Activated T-helper 2 cell treated with anti-CD3 and anti-CD28 coated beads, Interferon-gamma antibody, Interleukin-2, Interleukin-4, amounts not matched to agents 10 μg/mL and 5 μg/mL and 100 μg/mL, durations not matched to agents 14 hours and 24 hours and 36 hours (primary cell): ENCODE measurements around the gene SFRP2. TPM values are rescaled to one million over a fixed set of nuclear protein-coding genes. Genes with fewer than 3 reads are reported as not detected.

Source experiments
- DNase-seq: peaks from one replicate; pipeline ENCODE4 v3.0.0; 2021; ENCODE audit warnings: low spot score
- H3K27ac Mint-ChIP-seq: one replicate; pipeline ENCODE4 v1.8.0; 2021; ENCODE audit warnings: mixed read lengths
- H3K27me3 Mint-ChIP-seq: one replicate; pipeline ENCODE4 v1.8.0; 2021; ENCODE audit warnings: low read depth, mixed read lengths
- H3K36me3 Mint-ChIP-seq: one replicate; pipeline ENCODE4 v1.8.0; 2021; ENCODE audit warnings: low read depth, mixed read lengths
- H3K4me1 Mint-ChIP-seq: one replicate; pipeline ENCODE4 v1.8.0; 2021; ENCODE audit warnings: low read depth, mixed read lengths
- H3K4me3 Mint-ChIP-seq: one replicate; pipeline ENCODE4 v1.8.0; 2021; ENCODE audit warnings: low read depth, mild to moderate bottlenecking, moderate library complexity, mixed read lengths
- H3K9me3 Mint-ChIP-seq: one replicate; pipeline ENCODE4 v1.8.0; 2021; ENCODE audit warnings: mixed read lengths
- intact Hi-C: fragments of 100-400 bp; cut with micrococcal nuclease; formaldehyde crosslinking; loops from one replicate; pipeline ENCODE4 v1.15.1; 2023
- total RNA-seq: library from RNA; stranded (reverse); gene quantifications from 2 replicates; pipeline ENCODE4 v1.2.3, GENCODE V29; 2022

Gene SFRP2
- not detected in 2 replicates for total RNA-seq

DNA sequence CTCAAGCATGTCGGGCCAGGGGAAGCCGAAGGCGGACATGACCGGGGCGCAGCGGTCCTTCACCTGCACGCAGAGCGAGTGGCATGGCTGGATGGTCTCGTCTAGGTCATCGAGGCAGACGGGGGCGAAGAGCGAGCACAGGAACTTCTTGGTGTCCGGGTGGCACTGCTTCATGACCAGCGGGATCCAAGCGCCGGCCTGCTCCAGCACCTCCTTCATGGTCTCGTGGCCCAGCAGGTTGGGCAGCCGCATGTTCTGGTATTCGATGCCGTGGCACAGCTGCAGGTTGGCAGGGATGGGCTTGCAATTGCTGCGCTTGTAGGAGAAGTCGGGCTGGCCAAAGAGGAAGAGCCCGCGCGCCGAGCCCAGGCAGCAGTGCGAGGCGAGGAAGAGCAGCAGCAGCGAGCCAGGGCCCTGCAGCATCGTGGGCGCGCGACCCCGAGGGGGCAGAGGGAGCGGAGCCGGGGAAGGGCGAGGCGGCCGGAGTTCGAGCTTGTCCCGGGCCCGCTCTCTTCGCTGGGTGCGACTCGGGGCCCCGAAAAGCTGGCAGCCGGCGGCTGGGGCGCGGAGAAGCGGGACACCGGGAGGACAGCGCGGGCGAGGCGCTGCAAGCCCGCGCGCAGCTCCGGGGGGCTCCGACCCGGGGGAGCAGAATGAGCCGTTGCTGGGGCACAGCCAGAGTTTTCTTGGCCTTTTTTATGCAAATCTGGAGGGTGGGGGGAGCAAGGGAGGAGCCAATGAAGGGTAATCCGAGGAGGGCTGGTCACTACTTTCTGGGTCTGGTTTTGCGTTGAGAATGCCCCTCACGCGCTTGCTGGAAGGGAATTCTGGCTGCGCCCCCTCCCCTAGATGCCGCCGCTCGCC, at the start of gene SFRP2:
TSS of gene SFRP2 (minus strand) at position 671 of the 864 bp plus-strand sequence. CDS start at position 423, 248 bp downstream.
- no peak for DNase-seq
- Mint-ChIP-seq H3K9me3 (no peaks in the 10 kb centered on the region), H3K4me1 (peaks cover 16% of the 10 kb centered on the region), H3K27ac (no peak within 1 kb of the TSS), H3K27me3 (peaks cover 83% of the 10 kb centered on the region), H3K36me3 (no peaks in the 10 kb centered on the region), H3K4me3 (no peak within 1 kb of the TSS)
- intact Hi-C loops = loop anchor here (5.0 kb wide), 1 partner anchor 229 kb away; no protein-coding TSS in a partner anchor

DNA sequence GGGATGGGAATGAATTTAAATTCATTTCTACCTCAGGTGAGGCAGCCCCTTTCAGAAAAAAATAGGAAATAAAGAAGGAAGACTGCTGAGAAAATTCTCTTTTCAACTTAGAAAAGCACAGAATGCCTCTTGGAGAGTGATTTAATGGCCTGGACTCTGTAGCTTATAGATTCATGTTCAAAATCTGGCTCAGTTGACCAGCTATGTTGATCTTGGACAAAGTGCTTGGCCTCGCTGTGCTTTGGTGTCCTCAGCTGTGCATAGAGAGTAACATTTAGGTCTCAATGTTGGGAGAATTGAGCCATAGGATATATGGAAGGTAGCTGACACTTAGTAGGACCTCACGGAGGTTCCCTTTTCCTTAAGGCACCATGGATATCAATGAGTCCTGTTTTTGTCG, 49.7 kb upstream of the SFRP2 start:
- Mint-ChIP-seq H3K27me3 (no peaks in the 10 kb centered on the region), H3K9me3 (no peaks in the 10 kb centered on the region), H3K27ac (no peak overlapping the region), H3K4me1 (no peaks in the 10 kb centered on the region), H3K36me3 (no peaks in the 10 kb centered on the region), H3K4me3 (no peak overlapping the region)
- intact Hi-C loops = no loop called here
- no peak for DNase-seq

- intact Hi-C loops = no loop called here
- peaks cover 4% of the 10 kb centered on the region for H3K27me3 Mint-ChIP-seq
- H3K4me3 Mint-ChIP-seq = no peak overlapping the region
- no peaks in the 10 kb centered on the region for H3K9me3 Mint-ChIP-seq
- H3K4me1 Mint-ChIP-seq = no peaks in the 10 kb centered on the region
- DNase-seq = no peak
- no peaks in the 10 kb centered on the region for H3K36me3 Mint-ChIP-seq
- no peak overlapping the region for H3K27ac Mint-ChIP-seq
These were observed 46.0 kb upstream of the SFRP2 start for GRCh38 chr4:153834901-153835300.

- Mint-ChIP-seq H3K4me1 (no peaks in the 10 kb centered on the region), H3K9me3 (no peaks in the 10 kb centered on the region), H3K36me3 (no peaks in the 10 kb centered on the region), H3K27ac (no peak overlapping the region), H3K27me3 (peaks cover 9% of the 10 kb centered on the region), H3K4me3 (no peak overlapping the region)
- intact Hi-C loops = no loop called here
- DNase-seq = no peak
These were observed 43.9 kb upstream of the SFRP2 start for GRCh38 chr4:153832720-153833287.

- H3K27me3 Mint-ChIP-seq = peaks cover 9% of the 10 kb centered on the region
- DNase-seq = no peak
- H3K4me1 Mint-ChIP-seq = no peaks in the 10 kb centered on the region
- H3K4me3 Mint-ChIP-seq = no peak overlapping the region
- intact Hi-C loops = no loop called here
- no peaks in the 10 kb centered on the region for H3K9me3 Mint-ChIP-seq
- H3K27ac Mint-ChIP-seq = no peak overlapping the region
- no peaks in the 10 kb centered on the region for H3K36me3 Mint-ChIP-seq
These were observed 43.2 kb upstream of the SFRP2 start for GRCh38 chr4:153832054-153832453.

DNA sequence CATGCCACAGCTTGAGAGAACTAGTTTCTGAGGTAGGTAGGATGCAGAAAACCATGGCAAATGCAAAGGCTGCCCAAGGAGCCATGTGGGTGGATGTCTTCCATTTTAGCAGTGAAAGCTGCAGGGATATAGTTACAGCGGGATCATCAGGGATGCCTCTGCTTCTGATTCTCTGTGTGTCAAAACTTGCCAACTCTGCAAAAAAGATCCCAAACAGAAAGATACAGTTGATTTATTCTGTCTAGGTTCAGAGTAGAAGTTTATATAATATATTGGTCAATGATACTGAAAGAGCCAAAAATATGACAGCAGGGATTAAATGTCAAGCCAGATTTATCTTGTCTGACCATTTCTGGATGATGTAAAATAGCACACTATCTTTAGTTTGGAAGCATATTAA, 42.4 kb upstream of the SFRP2 start:
- no peak overlapping the region for H3K27ac Mint-ChIP-seq
- intact Hi-C loops = no loop called here
- DNase-seq = no peak
- H3K27me3 Mint-ChIP-seq = peaks cover 9% of the 10 kb centered on the region
- no peaks in the 10 kb centered on the region for H3K4me1 Mint-ChIP-seq
- H3K9me3 Mint-ChIP-seq = no peaks in the 10 kb centered on the region
- H3K4me3 Mint-ChIP-seq = no peak overlapping the region
- no peaks in the 10 kb centered on the region for H3K36me3 Mint-ChIP-seq

DNA sequence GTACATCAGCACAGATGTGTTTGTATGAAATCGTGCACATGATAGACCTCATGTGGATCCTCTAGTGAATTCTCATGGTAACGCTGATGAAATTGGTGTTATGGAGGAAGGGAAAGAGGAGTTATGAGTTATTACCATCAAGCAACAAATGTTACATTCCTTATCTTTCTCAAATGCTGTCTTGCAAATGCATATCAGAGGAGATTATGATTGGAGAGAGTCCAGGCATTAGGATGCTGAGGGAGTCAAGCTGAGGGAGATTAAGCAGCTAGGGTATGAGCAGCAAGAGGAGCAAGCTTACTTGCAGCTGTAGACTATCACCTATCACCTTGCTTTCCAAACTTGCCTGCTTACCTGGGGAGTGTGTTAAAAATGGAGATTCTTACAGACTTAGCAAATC, 36.8 kb upstream of the SFRP2 start:
- no peaks in the 10 kb centered on the region for H3K36me3 Mint-ChIP-seq
- intact Hi-C loops = no loop called here
- no peaks in the 10 kb centered on the region for H3K4me1 Mint-ChIP-seq
- DNase-seq = no peak
- no peaks in the 10 kb centered on the region for H3K9me3 Mint-ChIP-seq
- H3K4me3 Mint-ChIP-seq = no peak overlapping the region
- H3K27ac Mint-ChIP-seq = no peak overlapping the region
- peaks cover 16% of the 10 kb centered on the region for H3K27me3 Mint-ChIP-seq

- Mint-ChIP-seq H3K4me1 (no peaks in the 10 kb centered on the region), H3K27ac (no peak overlapping the region), H3K36me3 (no peaks in the 10 kb centered on the region), H3K9me3 (no peaks in the 10 kb centered on the region), H3K4me3 (no peak overlapping the region), H3K27me3 (peaks cover 14% of the 10 kb centered on the region)
- intact Hi-C loops = no loop called here
- DNase-seq = no peak
These were observed 36.2 kb upstream of the SFRP2 start for GRCh38 chr4:153825126-153825525.

DNA sequence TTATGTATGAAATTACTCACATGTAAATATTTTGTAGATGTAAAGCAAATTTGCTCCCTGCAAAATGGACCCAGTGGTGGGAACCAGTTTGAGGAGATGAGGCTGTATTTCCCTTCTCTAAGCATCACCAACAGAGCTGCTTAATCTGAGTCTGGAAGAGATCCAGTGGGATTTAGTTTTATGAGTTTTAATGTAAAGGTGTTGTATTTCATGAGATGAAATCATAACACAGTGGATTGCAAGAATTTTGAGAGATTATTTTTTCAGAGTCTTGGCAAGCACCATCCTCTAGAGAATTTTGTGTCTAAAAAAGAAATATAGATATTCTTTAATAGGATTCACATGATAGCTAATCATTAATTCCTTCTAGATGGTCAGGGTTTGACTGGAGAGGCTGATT, 35.6 kb upstream of the SFRP2 start:
- Mint-ChIP-seq H3K9me3 (no peaks in the 10 kb centered on the region), H3K36me3 (no peaks in the 10 kb centered on the region), H3K4me3 (no peak overlapping the region), H3K4me1 (no peaks in the 10 kb centered on the region), H3K27me3 (peaks cover 14% of the 10 kb centered on the region), H3K27ac (no peak overlapping the region)
- intact Hi-C loops = no loop called here
- DNase-seq = no peak

GRCh38 chr4:153823483-153823882, 34.6 kb upstream of the SFRP2 start:
- H3K36me3 Mint-ChIP-seq = no peaks in the 10 kb centered on the region
- H3K27me3 Mint-ChIP-seq = peaks cover 10% of the 10 kb centered on the region
- no peak overlapping the region for H3K27ac Mint-ChIP-seq
- intact Hi-C loops = no loop called here
- no peaks in the 10 kb centered on the region for H3K4me1 Mint-ChIP-seq
- DNase-seq = no peak
- H3K9me3 Mint-ChIP-seq = no peaks in the 10 kb centered on the region
- no peak overlapping the region for H3K4me3 Mint-ChIP-seq

GRCh38 chr4:153822316-153822715, 33.4 kb upstream of the SFRP2 start:
- Mint-ChIP-seq H3K9me3 (no peaks in the 10 kb centered on the region), H3K4me1 (no peaks in the 10 kb centered on the region), H3K27ac (no peak overlapping the region), H3K4me3 (no peak overlapping the region), H3K27me3 (peaks cover 10% of the 10 kb centered on the region), H3K36me3 (no peaks in the 10 kb centered on the region)
- no peak for DNase-seq
- intact Hi-C loops = no loop called here

DNA sequence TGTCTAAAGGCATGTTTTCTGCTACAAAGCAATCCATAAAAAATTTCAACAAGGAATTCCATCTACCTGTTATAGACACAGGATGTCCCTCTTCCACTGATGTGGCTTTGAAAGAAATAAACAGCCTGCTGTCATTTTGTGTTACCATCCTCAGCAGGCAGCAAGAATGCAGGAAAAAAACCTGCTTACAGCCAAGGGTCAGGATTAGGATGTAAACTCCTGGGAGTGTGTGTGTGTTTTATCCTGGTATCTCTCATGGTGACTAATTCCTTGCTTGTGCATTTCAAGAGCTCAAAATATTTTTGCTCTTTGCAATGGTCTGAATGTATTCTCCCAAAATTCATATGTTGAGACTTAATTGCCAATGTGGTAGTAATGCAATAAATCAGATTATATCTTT, 28.6 kb upstream of the SFRP2 start:
- H3K36me3 Mint-ChIP-seq = no peaks in the 10 kb centered on the region
- no peak overlapping the region for H3K27ac Mint-ChIP-seq
- intact Hi-C loops = no loop called here
- DNase-seq = no peak
- H3K9me3 Mint-ChIP-seq = no peaks in the 10 kb centered on the region
- no peak overlapping the region for H3K4me3 Mint-ChIP-seq
- H3K4me1 Mint-ChIP-seq = no peaks in the 10 kb centered on the region
- H3K27me3 Mint-ChIP-seq = peaks cover 5% of the 10 kb centered on the region

- no peak for DNase-seq
- Mint-ChIP-seq H3K36me3 (no peaks in the 10 kb centered on the region), H3K27me3 (peaks cover 5% of the 10 kb centered on the region), H3K9me3 (no peaks in the 10 kb centered on the region), H3K4me3 (no peak overlapping the region), H3K4me1 (no peaks in the 10 kb centered on the region), H3K27ac (no peak overlapping the region)
- intact Hi-C loops = no loop called here
These were observed 27.7 kb upstream of the SFRP2 start for GRCh38 chr4:153816542-153816941.
